Calu3 (cell line): Measurements from ENCODE around the gene METTL9. TPM values are rescaled to one million over a fixed set of nuclear protein-coding genes. Genes with fewer than 3 reads are reported as not detected.
"Not testable (repeated sequence)": the region's sequence is repeated elsewhere in the genome, so short reads cannot be mapped to it uniquely, and the experiment has no call there.

Source experiments
- BruUV-seq: library from RNA; stranded (reverse); fragments of 400-500 nt; replicated peaks from 2 replicates; lab custom pipeline; 2021; lab: Mats Ljungman, UMichigan
- CTCF ChIA-PET: fragments of 300-600 bp; sonication (Branson Sonifier 250); formaldehyde crosslinking; loops from one replicate; lab custom pipeline; 2022; ENCODE audit warnings: antibody characterized with exemption; lab: Charles Lee
- DNase-seq: peaks from one replicate; pipeline ENCODE4 v3.0.0; 2022
- H3K27ac Mint-ChIP-seq: one replicate; pipeline ENCODE4 v1.8.0; 2022; ENCODE audit warnings: mixed read lengths; ENCODE audit not compliant: unreplicated experiment
- H3K27me3 Mint-ChIP-seq: one replicate; pipeline ENCODE4 v1.8.0; 2022; ENCODE audit warnings: mixed read lengths; ENCODE audit not compliant: unreplicated experiment
- H3K36me3 Mint-ChIP-seq: one replicate; pipeline ENCODE4 v1.8.0; 2022; ENCODE audit warnings: mild to moderate bottlenecking, moderate library complexity, mixed read lengths; ENCODE audit not compliant: insufficient read depth, unreplicated experiment
- H3K4me1 Mint-ChIP-seq: one replicate; pipeline ENCODE4 v1.8.0; 2022; ENCODE audit warnings: mild to moderate bottlenecking, low read depth, mixed read lengths; ENCODE audit not compliant: unreplicated experiment
- H3K4me3 Mint-ChIP-seq: one replicate; pipeline ENCODE4 v1.8.0; 2022; ENCODE audit warnings: mild to moderate bottlenecking, low read depth, moderate library complexity, mixed read lengths; ENCODE audit not compliant: unreplicated experiment
- H3K9me3 Mint-ChIP-seq: one replicate; pipeline ENCODE4 v1.8.0; 2022; ENCODE audit warnings: low read depth, mixed read lengths; ENCODE audit not compliant: unreplicated experiment
- CTCF ChIP-seq: fragments of 200-600 bp; IDR thresholded peaks from one replicate; pipeline ENCODE4 v1.8.0; 2022; ENCODE audit warnings: antibody characterized with exemption; ENCODE audit not compliant: unreplicated experiment
- intact Hi-C: fragments of 100-400 bp; cut with micrococcal nuclease; formaldehyde crosslinking; loops from one replicate; pipeline ENCODE4 v1.10.0; 2022; ENCODE audit not compliant: unreplicated experiment
- total RNA-seq: library from RNA; stranded (reverse); gene quantifications from 2 replicates; pipeline ENCODE4 v1.2.3, GENCODE V29; 2022

Gene METTL9
- total RNA-seq, 1 experiment from 2014 or later = 109 TPM

- peaks cover 36% of the 10 kb centered on the region for H3K36me3 Mint-ChIP-seq
- H3K9me3 Mint-ChIP-seq, DNase-seq, CTCF ChIA-PET, BruUV-seq, intact Hi-C loops, H3K4me3 Mint-ChIP-seq, H3K27ac Mint-ChIP-seq, H3K27me3 Mint-ChIP-seq: not testable (repeated sequence)
- H3K4me1 Mint-ChIP-seq = peaks cover 58% of the 10 kb centered on the region
These were observed 32.7 kb downstream of the METTL9 start for GRCh38 chr16:21631951-21632575.

GRCh38 chr16:21634216-21634615, 34.8 kb downstream of the METTL9 start:
- CTCF ChIA-PET = no interaction called here
- no peak for TF ChIP-seq CTCF
- peaks cover 66% of the 10 kb centered on the region for H3K4me1 Mint-ChIP-seq
- no peaks in the 10 kb centered on the region for H3K9me3 Mint-ChIP-seq
- intact Hi-C loops = no loop called here
- peak; percentile 17 for DNase-seq
- H3K27ac Mint-ChIP-seq = no peak overlapping the region
- H3K27me3 Mint-ChIP-seq = no peaks in the 10 kb centered on the region
- no peak overlapping the region for H3K4me3 Mint-ChIP-seq
- peaks cover 25% of the 10 kb centered on the region for H3K36me3 Mint-ChIP-seq
- BruUV-seq = no TSS peak

- H3K36me3 Mint-ChIP-seq = peaks cover 14% of the 10 kb centered on the region
- peaks cover 62% of the 10 kb centered on the region for H3K4me1 Mint-ChIP-seq
- H3K27me3 Mint-ChIP-seq, BruUV-seq, H3K4me3 Mint-ChIP-seq, DNase-seq, H3K9me3 Mint-ChIP-seq, H3K27ac Mint-ChIP-seq, intact Hi-C loops: not testable (repeated sequence)
- CTCF ChIA-PET = interaction anchor here (0.8 kb wide), 1 partner anchor 9 kb away, joined by 3 read pairs; no protein-coding TSS in a partner anchor
These were observed 36.3 kb downstream of the METTL9 start for GRCh38 chr16:21635694-21636093.

GRCh38 chr16:21637032-21637968, 37.9 kb downstream of the METTL9 start:
- no peak for DNase-seq
- BruUV-seq = no TSS peak
- Mint-ChIP-seq H3K36me3 (peaks cover 14% of the 10 kb centered on the region), H3K4me1 (peaks cover 46% of the 10 kb centered on the region), H3K9me3 (no peaks in the 10 kb centered on the region), H3K4me3 (no peak overlapping the region), H3K27me3 (no peaks in the 10 kb centered on the region), H3K27ac (no peak overlapping the region)
- CTCF ChIA-PET = interaction anchor here (0.9 to 1.4 kb wide), 2 partner anchors 10 to 43 kb away, joined by 3 read pairs; no protein-coding TSS in a partner anchor
- intact Hi-C loops = no loop called here
- no peak for TF ChIP-seq CTCF

GRCh38 chr16:21638573-21638975, 39.2 kb downstream of the METTL9 start:
- peak; percentile 37 for DNase-seq
- no peaks in the 10 kb centered on the region for H3K9me3 Mint-ChIP-seq

More at GRCh38 chr16:21638573-21638975, 39.2 kb downstream of the METTL9 start:
- Mint-ChIP-seq H3K4me3 (no peak overlapping the region), H3K4me1 (peaks cover 33% of the 10 kb centered on the region), H3K27me3 (no peaks in the 10 kb centered on the region), H3K27ac (peak overlapping the region; percentile 1), H3K36me3 (peaks cover 14% of the 10 kb centered on the region)
- CTCF ChIA-PET = interaction anchor here (0.7 to 1.0 kb wide), 5 partner anchors 12 to 76 kb away, joined by 3 read pairs; no protein-coding TSS in a partner anchor
- no peak for TF ChIP-seq CTCF
- intact Hi-C loops = loop anchor here (1.0 kb wide), 1 partner anchor 12 kb away; no protein-coding TSS in a partner anchor
- BruUV-seq = no TSS peak
